Endometrial microvascular endothelial cells (primary cell): ENCODE results near the gene DUSP3. TPM values are rescaled to one million over a fixed set of nuclear protein-coding genes. Genes with fewer than 3 reads are reported as not detected.

Experiments used
- in situ Hi-C: cut with HindIII; loops from 2 replicates; pipeline ENCODE4 v1.10.0; 2017; ENCODE audit warnings: low sequenced_read_pairs, low pct_unique_long_range_greater_than_20kb; ENCODE audit errors: inconsistent ontology term
- total RNA-seq: library from RNA; depleted of rRNA; stranded (reverse); fragments of >200 nt; gene quantifications from one replicate; pipeline ENCODE4 v1.2.3, GENCODE V29; 2015; ENCODE audit errors: inconsistent ontology term

The DUSP3 gene
- total RNA-seq, 1 donor from 2014 or later, result 47.6 TPM

- in situ Hi-C loops, result no loop called here
Observed at GRCh38 chr17:43772877-43773648, 5.7 kb downstream of the DUSP3 start.

DNA sequence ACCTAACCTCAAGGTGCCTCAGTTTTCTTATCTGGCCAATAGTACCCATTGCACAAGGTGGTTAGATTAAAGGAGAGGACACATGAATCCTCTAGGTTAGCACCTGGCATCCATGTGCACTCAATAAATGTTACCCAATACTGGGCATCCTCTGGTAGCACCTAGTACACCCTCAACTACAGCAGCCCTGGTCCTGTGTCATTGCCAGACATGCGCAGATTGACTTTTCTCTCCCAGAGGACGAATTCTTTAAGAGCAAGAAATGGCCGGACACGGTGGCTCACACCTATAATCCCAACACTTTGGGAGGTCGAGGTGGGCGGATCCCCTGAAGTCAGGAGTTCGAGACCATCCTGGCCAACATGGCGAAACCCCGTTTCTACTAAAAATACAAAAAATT is 7.3 kb downstream of the DUSP3 start:
- in situ Hi-C loops, result no loop called here

DNA sequence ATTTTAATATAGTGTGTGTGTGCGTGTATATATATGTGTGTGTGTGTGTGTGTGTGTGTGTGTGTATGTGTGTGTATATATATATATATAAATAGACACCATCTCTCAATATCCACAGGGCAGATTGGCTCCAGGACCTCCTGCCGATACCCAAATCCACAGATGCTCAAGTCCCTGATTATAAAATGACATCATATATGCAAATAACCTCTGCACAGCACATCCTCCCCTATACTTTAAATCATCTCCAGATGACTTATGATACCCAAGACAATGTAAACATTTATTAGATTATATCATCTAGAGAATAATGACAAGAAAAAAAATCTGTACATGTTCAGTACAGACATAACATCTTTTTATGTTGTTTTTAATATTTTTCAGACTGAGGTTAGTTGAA is 7.8 kb downstream of the DUSP3 start:
- in situ Hi-C loops, result no loop called here

DNA sequence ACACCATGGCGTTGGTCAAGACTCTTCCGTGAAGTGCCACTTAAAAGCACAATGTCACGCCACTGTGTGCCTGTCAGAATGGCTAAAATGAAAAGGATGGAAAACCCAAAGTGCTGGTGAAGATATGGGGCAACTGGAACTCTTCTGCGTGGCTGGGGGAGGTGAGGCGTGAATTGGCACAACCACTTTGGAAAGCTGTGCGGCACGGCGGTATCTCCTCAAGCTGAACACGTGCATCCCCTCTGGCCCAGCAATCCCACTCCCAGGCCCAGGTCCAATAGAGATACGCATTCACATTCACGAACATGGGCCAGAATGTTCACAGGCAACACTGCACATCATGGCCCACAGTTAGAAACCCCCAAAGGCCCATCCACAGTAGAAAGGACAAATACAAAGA is 8.9 kb downstream of the DUSP3 start:
- in situ Hi-C loops, result no loop called here

GRCh38 chr17:43769426-43769825 is 9.4 kb downstream of the DUSP3 start:
- in situ Hi-C loops, result no loop called here

- in situ Hi-C loops, result no loop called here
Observed at GRCh38 chr17:43768943-43769342, 9.8 kb downstream of the DUSP3 start.

DNA sequence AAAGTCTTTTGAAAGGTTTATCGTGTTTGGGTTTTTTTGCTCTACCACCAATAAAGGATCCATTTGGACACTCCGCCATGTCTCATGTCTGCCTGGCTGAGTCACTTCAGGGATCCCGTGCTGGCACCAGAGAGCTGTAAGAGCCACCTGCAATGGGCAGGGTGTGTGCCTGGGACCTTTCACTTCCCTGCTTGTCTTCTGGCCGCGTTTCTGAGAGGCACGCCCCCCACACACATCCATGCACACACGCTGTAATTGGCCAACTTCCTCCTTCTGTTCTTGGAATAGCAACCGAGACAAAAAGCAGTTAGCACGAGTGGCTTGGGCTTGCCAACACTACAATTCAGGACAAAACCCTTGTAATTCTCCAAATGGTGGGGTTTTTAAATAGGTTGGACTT is 10.4 kb downstream of the DUSP3 start:
- in situ Hi-C loops, result no loop called here

- in situ Hi-C loops, result no loop called here
Observed at GRCh38 chr17:43767713-43768059, 11.1 kb downstream of the DUSP3 start.

- in situ Hi-C loops, result no loop called here
Observed at GRCh38 chr17:43767053-43767712, 11.6 kb downstream of the DUSP3 start.

DNA sequence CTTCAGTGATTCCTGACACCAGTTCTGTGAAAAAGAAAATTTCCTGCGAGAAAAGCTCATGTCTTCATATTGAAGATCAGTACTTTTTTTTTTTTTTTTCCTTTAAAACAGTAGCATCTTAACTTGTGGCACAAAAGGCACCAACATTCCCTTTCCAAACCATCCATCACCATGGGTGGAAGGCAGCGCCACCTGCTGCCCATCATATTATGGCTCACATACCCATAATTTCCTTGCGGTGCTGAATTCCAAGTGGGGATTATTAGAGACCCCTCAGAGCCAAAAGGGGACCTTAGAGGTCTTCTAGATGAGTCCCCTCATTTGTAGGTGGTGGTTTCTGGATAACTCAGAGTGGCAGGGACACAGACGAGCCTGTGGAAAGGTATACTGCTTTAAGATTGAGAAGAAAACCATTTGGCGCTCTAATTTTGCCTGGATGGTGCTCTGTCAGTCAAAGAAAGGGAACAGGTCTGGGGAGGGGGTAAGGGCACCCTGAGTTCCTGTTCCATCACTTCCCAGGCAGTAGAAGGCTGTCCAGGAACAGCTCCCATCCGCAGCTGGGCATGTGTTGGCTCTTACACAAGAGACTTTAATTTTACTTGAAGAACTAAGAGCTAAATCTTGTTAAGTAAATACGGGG is 12.2 kb downstream of the DUSP3 start:
- in situ Hi-C loops, result no loop called here

DNA sequence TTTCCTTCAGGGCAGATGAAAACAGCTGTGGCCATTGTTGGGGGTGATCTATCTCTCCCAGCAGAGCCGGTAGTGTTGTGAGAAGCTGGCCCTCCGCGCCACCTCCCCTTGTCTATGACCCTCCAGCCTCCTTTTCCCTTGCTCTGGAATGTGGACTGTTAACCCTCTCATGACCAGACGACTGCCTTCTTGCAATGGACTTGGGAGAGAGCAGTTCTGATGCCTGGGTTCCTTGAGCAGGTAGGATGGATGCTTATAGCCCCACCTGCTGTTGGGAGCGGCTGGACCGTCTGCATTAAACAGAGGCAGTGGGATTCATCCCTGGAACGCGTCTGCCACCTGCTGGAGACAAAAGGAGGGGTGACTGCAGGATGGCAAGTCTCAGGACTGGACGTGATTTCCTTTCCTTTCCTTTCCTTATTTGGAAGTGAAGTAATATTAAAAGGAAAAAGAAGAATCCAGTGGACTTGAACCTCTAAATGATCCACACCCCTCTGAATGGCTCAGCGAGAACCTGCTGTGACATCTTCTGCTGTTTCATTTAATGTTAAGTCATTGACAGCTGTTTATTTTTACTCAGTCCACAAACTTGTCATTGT is 18.4 kb downstream of the DUSP3 start:
- in situ Hi-C loops, result no loop called here

DNA sequence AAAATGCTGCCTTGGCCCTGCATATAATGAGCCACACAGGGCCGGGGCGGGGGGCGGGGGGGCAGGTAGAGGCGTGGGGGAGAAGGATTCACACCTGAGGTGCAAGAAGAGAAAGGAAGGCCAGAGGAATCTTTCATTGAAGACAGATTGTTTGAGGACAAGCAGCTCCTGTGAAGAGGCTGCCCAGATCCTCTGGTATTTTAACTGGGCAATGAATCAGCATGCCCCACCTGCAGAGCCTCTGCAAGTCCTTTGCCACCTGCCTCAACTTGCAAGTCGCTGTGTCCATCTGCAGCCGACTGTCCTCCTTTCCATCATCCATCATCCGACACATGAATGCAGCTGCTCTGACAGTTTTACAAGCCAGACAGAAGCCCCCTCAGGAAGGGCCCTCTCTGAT is 18.9 kb downstream of the DUSP3 start:
- in situ Hi-C loops, result loop anchor here (5.0 kb wide), 1 partner anchor 63 kb away; no protein-coding TSS in a partner anchor

DNA sequence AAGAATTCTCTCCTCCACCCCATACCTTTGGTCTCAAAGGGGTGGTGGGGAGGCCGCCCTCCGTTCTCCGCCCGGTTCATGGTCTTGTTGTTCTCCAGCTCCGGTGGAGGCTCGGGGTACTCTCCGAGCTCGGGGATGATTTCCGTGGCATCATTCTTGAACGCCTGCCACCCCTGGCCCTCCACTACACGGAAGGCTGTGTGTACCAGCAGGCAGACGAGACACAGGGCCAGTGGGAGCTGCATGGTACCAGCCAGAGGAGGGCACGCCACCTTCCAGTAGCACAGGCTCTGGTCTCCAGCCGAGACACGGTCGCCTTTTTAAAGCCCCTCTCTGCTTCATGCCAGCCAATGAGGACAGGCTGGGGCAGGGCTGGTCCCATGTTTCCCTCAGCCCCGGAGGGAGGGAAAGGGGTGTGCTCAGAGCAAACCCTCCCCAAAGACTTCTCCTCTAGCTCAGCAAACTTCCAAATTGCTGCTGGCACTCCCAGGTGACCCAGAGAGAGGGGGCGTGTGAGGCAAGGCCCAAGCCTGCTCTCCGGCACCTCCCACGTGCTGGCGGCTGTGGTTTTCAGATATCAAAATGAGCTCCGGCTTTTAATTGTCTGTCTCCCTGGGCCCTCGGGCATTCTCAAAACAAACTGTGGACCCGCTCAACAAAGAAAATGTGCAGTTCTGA is 20.1 kb downstream of the DUSP3 start, which contains the start of gene SOST:
Gene SOST (minus strand): TSS at position 295 of the 678 bp plus-strand sequence. CDS start 50 bp downstream, at position 245.
- in situ Hi-C loops, result loop anchor here (5.0 kb wide), 1 partner anchor 61 kb away; no protein-coding TSS in a partner anchor

DNA sequence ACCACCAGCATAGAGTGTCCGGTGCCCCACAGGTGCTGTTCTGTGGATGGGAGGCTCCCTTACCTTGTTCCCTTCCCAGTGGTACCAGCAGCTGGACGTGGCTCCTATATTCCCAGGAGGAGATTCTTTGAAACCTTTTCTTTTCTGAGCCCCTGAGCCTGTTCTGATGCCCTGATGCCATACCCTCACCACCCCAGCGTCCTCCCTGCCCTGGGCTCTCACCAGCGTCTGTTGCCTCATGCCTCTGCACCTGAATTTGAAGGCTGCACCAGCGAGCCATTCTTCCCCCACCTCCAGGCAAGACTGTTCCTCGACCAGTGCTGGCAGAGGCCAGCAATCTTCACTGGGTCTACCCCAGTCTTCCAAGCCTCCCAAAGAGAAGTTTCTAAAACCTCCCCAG is 20.7 kb downstream of the DUSP3 start:
- in situ Hi-C loops, result loop anchor here (5.0 kb wide), 1 partner anchor 61 kb away; no protein-coding TSS in a partner anchor

DNA sequence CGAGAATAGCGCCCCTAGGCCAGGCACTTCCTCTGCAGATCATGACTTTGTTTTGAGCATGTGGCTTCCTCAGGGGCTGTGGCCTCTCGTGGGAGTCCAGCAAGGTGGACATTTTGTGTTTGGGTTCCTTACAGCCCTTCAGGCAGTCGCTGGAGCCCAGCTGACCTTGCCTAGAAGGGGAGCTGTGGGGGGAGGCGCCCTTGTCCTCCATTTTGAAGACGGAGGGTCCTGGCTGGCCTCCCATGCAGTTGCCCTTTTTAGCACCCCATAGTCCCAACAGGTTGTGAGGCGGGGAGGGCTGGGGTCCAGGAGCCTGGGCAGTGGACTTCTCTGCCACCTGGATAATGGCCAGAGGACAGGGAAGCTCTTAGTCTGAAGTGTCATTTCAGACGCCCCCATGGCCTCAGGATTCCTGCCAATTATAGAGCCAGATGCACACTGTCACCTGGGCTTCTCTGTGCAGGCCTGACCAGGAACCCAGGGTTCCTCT is 21.6 kb downstream of the DUSP3 start:
- in situ Hi-C loops, result loop anchor here (5.0 kb wide), 1 partner anchor 60 kb away; no protein-coding TSS in a partner anchor

DNA sequence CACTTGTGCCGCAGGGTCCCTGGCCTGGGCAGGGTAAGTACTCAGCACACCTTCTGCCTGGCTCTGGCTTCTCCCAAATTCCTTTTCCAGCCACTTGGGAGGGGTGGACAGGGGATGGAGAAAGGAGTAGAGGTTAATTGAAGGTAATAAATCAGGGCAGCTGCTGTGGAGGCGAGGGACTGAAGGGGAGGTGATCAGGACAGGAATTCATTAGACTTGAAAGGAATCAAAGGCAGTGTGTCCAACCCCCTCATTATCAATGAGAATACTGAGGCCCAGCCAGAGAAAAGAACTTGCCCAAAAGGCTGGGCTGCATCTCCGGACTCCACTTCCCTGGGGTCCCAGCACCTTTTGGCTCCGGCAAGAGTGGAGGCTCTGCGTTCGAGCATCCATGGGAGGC is 22.6 kb downstream of the DUSP3 start:
- in situ Hi-C loops, result loop anchor here (5.0 kb wide), 1 partner anchor 59 kb away; no protein-coding TSS in a partner anchor

GRCh38 chr17:43755389-43755875 is 23.3 kb downstream of the DUSP3 start:
- in situ Hi-C loops, result loop anchor here (5.0 kb wide), 1 partner anchor 58 kb away; no protein-coding TSS in a partner anchor

DNA sequence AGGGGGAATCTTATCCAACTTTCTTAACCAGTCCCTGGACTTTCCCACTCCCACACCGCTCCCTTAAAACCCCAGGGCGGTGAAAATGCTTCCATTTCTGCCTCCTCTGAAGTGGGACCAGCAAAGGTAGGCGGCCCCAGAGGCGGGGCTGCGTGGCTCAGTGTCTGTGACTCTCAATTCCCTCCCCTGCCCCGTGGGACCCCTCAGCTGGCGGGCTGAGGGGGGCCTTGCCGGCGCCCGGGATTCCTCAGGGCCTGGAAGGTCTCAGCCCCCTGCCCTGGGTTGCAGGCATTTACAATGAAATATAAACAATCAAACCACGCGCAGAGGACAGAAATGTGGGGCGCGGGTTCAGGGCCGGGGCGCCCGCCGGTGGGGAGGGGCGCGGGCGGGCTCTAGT is 23.8 kb downstream of the DUSP3 start:
- in situ Hi-C loops, result loop anchor here (5.0 kb wide), 1 partner anchor 58 kb away; no protein-coding TSS in a partner anchor
